Endothelial cell of umbilical vein (primary cell): ENCODE results near the gene CEP128. TPM values are rescaled to one million over a fixed set of nuclear protein-coding genes. Genes with fewer than 3 reads are reported as not detected.

Experiments
- BruUV-seq: library from RNA; stranded (reverse); fragments of 400-500 nt; replicated peaks from 2 replicates; lab custom pipeline; 2021; lab: Mats Ljungman, UMichigan
- CTCF ChIA-PET: fragments of 300-600, 350-600 bp; sonication (Branson Sonifier 250); formaldehyde crosslinking; loops from one replicate; lab custom pipeline; 2021; ENCODE audit warnings: antibody characterized with exemption, inconsistent platforms; lab: Charles Lee
- POLR2A ChIA-PET: fragments of 300-600, 350-600 bp; sonication (Branson Sonifier 250); formaldehyde crosslinking; loops from one replicate; lab custom pipeline; 2021; ENCODE audit warnings: antibody characterized with exemption, inconsistent platforms; lab: Charles Lee
- DNase-seq: peaks from one replicate; pipeline ENCODE4 v3.0.0-alpha.2; 2011; ENCODE audit warnings: low read depth, low spot score
- FAIRE-seq: peaks from 2 replicates; lab custom pipeline; 2011; peaks lifted over from hg19 to GRCh38; lab: Jason Lieb, UNC
- H2AFZ ChIP-seq: 2 replicates; pipeline ENCODE4 v1.6.0; 2012; ENCODE audit warnings: low read depth, low read length, control low read depth, inconsistent platforms
- H3K27ac ChIP-seq: 2 replicates; pipeline ENCODE4 v1.5.1; 2011; ENCODE audit warnings: low read depth, mild to moderate bottlenecking, control low read depth, low read length, moderate library complexity; ENCODE audit not compliant: insufficient read depth
- H3K27me3 ChIP-seq, 2 experiments: 2 replicates each; pipeline versions ENCODE4 v1.6.0 to v1.6.1; 2011; ENCODE audit warnings: low read length in 2 of 2, mixed read lengths in 1 of 2; ENCODE audit not compliant: control insufficient read depth in 2 of 2, insufficient read depth in 2 of 2
- H3K36me3 ChIP-seq, 2 experiments: 2 replicates in 1 of 2; 3 replicates in 1 of 2; pipeline ENCODE4 v1.5.1; 2011; ENCODE audit warnings: low read length in 2 of 2, mild to moderate bottlenecking in 1 of 2, moderate library complexity in 1 of 2; ENCODE audit not compliant: control insufficient read depth in 2 of 2, insufficient read depth in 2 of 2; ENCODE audit errors: extremely low read depth in 1 of 2
- H3K4me1 ChIP-seq: 3 replicates; pipeline ENCODE4 v1.5.1; 2011; ENCODE audit warnings: mild to moderate bottlenecking, low read length; ENCODE audit not compliant: control insufficient read depth, insufficient read depth; ENCODE audit errors: extremely low read depth
- H3K4me2 ChIP-seq: 2 replicates; pipeline ENCODE4 v1.6.1; 2011; ENCODE audit warnings: low read length, control low read depth, mixed read lengths; ENCODE audit not compliant: insufficient read depth
- H3K4me3 ChIP-seq, 3 experiments: fragments of 200-600 bp in 1 of 3; sonication (generic), shearing (Covaris generic) in 1 of 3; replicated peaks in 1 of 3; 2 replicates each; pipeline ENCODE4 v1.5.1; 2011 to 2016; ENCODE audit warnings: control low read depth in 3 of 3, low read length in 3 of 3, mild to moderate bottlenecking in 2 of 3, inconsistent platforms in 1 of 3, low read depth in 1 of 3, moderate library complexity in 1 of 3; ENCODE audit not compliant: insufficient read depth in 1 of 3
- H3K79me2 ChIP-seq: 2 replicates; pipeline ENCODE4 v1.6.0; 2012; ENCODE audit warnings: low read length, inconsistent platforms; ENCODE audit not compliant: control insufficient read depth, insufficient read depth
- H3K9ac ChIP-seq: replicated peaks from 2 replicates; pipeline ENCODE3; 2011; ENCODE audit warnings: low read length, control low read depth; ENCODE audit not compliant: insufficient read depth; ENCODE audit errors: extremely low read depth
- H3K9me1 ChIP-seq: replicated peaks from 3 replicates; pipeline ENCODE4 v1.6.0; 2011; ENCODE audit warnings: mild to moderate bottlenecking, low read length; ENCODE audit not compliant: control insufficient read depth, insufficient read depth; ENCODE audit errors: extremely low read depth
- H3K9me3 ChIP-seq: replicated peaks from 2 replicates; pipeline ENCODE4 v1.5.1; 2012; ENCODE audit warnings: low read length, inconsistent platforms; ENCODE audit not compliant: control insufficient read depth, insufficient read depth
- H4K20me1 ChIP-seq: replicated peaks from 2 replicates; pipeline ENCODE3; 2011; ENCODE audit warnings: mild to moderate bottlenecking, low read length; ENCODE audit not compliant: control insufficient read depth, insufficient read depth; ENCODE audit errors: extremely low read depth
- EZH2 ChIP-seq: IDR thresholded peaks from 2 replicates; pipeline ENCODE4 v1.6.1; 2012; ENCODE audit warnings: borderline replicate concordance, low read depth, mild to moderate bottlenecking, moderate library complexity, low read length, inconsistent platforms; ENCODE audit not compliant: severe bottlenecking
- FOS ChIP-seq: IDR thresholded peaks from 2 replicates; pipeline ENCODE4 v1.6.1; 2011; ENCODE audit warnings: mild to moderate bottlenecking, low read length, moderate library complexity, borderline replicate concordance; ENCODE audit not compliant: insufficient read depth
- GATA2 ChIP-seq: IDR thresholded peaks from 2 replicates; pipeline ENCODE4 v1.7.0; 2011; ENCODE audit warnings: low read depth, mild to moderate bottlenecking, moderate library complexity, mixed read lengths, low read length; ENCODE audit not compliant: insufficient read length, insufficient read depth
- JUN ChIP-seq: IDR thresholded peaks from 2 replicates; pipeline ENCODE4 v1.6.1; 2011; ENCODE audit warnings: borderline replicate concordance, low read depth; ENCODE audit not compliant: insufficient read length, insufficient read depth
- MYC ChIP-seq: IDR thresholded peaks from one replicate; pipeline ENCODE4 v1.6.1; 2011; ENCODE audit warnings: mild to moderate bottlenecking, low read depth, low read length
- POLR2A ChIP-seq: IDR thresholded peaks from 2 replicates; pipeline ENCODE4 v1.6.1; 2012; ENCODE audit warnings: low read depth, mild to moderate bottlenecking, control low read depth, low read length
- POLR2AphosphoS5 ChIP-seq: IDR thresholded peaks from 2 replicates; pipeline ENCODE4 v1.6.1; 2012; ENCODE audit warnings: low read depth, mild to moderate bottlenecking, control low read depth, low read length, moderate library complexity; ENCODE audit not compliant: insufficient read depth
- dilution Hi-C: fragments of 300-500 bp; cut with MboI; formaldehyde crosslinking; loops from one replicate; pipeline ENCODE4 v1.15.0; 2019; ENCODE audit warnings: low sequenced_read_pairs; ENCODE audit not compliant: extremely low pct_ligation_motif_present
- intact Hi-C: fragments of 100-400 bp; cut with micrococcal nuclease; formaldehyde crosslinking; loops from one replicate; pipeline ENCODE4 v1.10.0; 2022
- polyA plus RNA-seq, 4 experiments: library from polyadenylated mRNA; depleted of rRNA in 3 of 4; stranded (reverse) in 3 of 4; unstranded in 1 of 4; fragments of >200 nt; gene quantifications; 2 replicates each; pipeline versions ENCODE4 v1.2.1 to v1.2.3, GENCODE V29; 2011 to 2012; ENCODE audit warnings: missing spikeins in 1 of 4
- total RNA-seq: library from RNA; stranded (reverse); gene quantifications from 2 replicates; pipeline ENCODE4 v1.2.3, GENCODE V29; 2021
- TF ChIP-seq, protein P1 (sequence below), 2 donors: IDR thresholded peaks; 1 replicate in 1 of 2; 2 replicates in 1 of 2; pipeline ENCODE4 v1.5.1; 2011; ENCODE audit warnings: low read length in 2 of 2, mild to moderate bottlenecking in 2 of 2, moderate library complexity in 2 of 2, control low read depth in 1 of 2, inconsistent platforms in 1 of 2, low read depth in 1 of 2; ENCODE audit not compliant: insufficient read depth in 1 of 2; ENCODE audit errors: extremely low read depth in 1 of 2
- TF ChIP-seq, protein P2 (sequence below): IDR thresholded peaks from 2 replicates; pipeline ENCODE4 v1.6.1; 2011; ENCODE audit not compliant: insufficient read depth, insufficient read length

The CEP128 gene
- total and polyA plus RNA-seq, 2 donors (not counting 3 experiments of a cell fraction or from before 2014, with no cell fraction given): 0.91 to 23.7 TPM

GRCh38 chr14:80867091-80867490 is 74.4 kb downstream of the CEP128 start:
- H3K4me3 ChIP-seq: no peak overlapping the region
- H3K4me1 ChIP-seq: no peaks in the 10 kb centered on the region
- TF ChIP-seq JUN (no peak), MYC (no peak), EZH2 (no peak), POLR2A (no peak), POLR2AphosphoS5 (no peak), FOS (no peak), GATA2 (no peak)
- TF ChIP-seq, protein P1, sequence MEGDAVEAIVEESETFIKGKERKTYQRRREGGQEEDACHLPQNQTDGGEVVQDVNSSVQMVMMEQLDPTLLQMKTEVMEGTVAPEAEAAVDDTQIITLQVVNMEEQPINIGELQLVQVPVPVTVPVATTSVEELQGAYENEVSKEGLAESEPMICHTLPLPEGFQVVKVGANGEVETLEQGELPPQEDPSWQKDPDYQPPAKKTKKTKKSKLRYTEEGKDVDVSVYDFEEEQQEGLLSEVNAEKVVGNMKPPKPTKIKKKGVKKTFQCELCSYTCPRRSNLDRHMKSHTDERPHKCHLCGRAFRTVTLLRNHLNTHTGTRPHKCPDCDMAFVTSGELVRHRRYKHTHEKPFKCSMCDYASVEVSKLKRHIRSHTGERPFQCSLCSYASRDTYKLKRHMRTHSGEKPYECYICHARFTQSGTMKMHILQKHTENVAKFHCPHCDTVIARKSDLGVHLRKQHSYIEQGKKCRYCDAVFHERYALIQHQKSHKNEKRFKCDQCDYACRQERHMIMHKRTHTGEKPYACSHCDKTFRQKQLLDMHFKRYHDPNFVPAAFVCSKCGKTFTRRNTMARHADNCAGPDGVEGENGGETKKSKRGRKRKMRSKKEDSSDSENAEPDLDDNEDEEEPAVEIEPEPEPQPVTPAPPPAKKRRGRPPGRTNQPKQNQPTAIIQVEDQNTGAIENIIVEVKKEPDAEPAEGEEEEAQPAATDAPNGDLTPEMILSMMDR (IDR thresholded peaks at IDR 0.05; ENCODE audit: extremely low read depth in 1 of 2, insufficient read depth in 1 of 2, low read depth in 1 of 2, low read length in 2 of 2): no peak
- TF ChIP-seq, protein P2, sequence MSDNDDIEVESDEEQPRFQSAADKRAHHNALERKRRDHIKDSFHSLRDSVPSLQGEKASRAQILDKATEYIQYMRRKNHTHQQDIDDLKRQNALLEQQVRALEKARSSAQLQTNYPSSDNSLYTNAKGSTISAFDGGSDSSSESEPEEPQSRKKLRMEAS: no peak
- dilution Hi-C loops: no loop called here
- ChIA-PET POLR2A (no interaction called here), CTCF (no interaction called here)
- H3K9me1 ChIP-seq: no peaks in the 10 kb centered on the region
- no peak for DNase-seq
- no peak overlapping the region for H3K27ac ChIP-seq
- H3K36me3 ChIP-seq: no peaks in the 10 kb centered on the region
- FAIRE-seq: no peak
- no peak overlapping the region for H3K4me2 ChIP-seq
- H4K20me1 ChIP-seq: no peaks in the 10 kb centered on the region
- no peaks in the 10 kb centered on the region for H3K27me3 ChIP-seq
- intact Hi-C loops: no loop called here
- BruUV-seq: no TSS peak
- no peak overlapping the region for H2AFZ ChIP-seq
- no peaks in the 10 kb centered on the region for H3K9me3 ChIP-seq
- H3K9ac ChIP-seq: no peak overlapping the region
- no peaks in the 10 kb centered on the region for H3K79me2 ChIP-seq
